GM21367 (cell line): Measurements from ENCODE around the gene KDM3B.
A peak's percentile ranks its signal among the peaks of the same experiment; 100 is the strongest.
"Not testable (repeated sequence)": the region's sequence is repeated elsewhere in the genome, so short reads cannot be mapped to it uniquely, and the experiment has no call there.

ENCODE experiments used
- ATAC-seq: cut with Tn5 transposase; IDR thresholded peaks from one replicate; pipeline ENCODE4 v1.9.1; 2021; ENCODE audit not compliant: unreplicated experiment

The KDM3B gene, protein sequence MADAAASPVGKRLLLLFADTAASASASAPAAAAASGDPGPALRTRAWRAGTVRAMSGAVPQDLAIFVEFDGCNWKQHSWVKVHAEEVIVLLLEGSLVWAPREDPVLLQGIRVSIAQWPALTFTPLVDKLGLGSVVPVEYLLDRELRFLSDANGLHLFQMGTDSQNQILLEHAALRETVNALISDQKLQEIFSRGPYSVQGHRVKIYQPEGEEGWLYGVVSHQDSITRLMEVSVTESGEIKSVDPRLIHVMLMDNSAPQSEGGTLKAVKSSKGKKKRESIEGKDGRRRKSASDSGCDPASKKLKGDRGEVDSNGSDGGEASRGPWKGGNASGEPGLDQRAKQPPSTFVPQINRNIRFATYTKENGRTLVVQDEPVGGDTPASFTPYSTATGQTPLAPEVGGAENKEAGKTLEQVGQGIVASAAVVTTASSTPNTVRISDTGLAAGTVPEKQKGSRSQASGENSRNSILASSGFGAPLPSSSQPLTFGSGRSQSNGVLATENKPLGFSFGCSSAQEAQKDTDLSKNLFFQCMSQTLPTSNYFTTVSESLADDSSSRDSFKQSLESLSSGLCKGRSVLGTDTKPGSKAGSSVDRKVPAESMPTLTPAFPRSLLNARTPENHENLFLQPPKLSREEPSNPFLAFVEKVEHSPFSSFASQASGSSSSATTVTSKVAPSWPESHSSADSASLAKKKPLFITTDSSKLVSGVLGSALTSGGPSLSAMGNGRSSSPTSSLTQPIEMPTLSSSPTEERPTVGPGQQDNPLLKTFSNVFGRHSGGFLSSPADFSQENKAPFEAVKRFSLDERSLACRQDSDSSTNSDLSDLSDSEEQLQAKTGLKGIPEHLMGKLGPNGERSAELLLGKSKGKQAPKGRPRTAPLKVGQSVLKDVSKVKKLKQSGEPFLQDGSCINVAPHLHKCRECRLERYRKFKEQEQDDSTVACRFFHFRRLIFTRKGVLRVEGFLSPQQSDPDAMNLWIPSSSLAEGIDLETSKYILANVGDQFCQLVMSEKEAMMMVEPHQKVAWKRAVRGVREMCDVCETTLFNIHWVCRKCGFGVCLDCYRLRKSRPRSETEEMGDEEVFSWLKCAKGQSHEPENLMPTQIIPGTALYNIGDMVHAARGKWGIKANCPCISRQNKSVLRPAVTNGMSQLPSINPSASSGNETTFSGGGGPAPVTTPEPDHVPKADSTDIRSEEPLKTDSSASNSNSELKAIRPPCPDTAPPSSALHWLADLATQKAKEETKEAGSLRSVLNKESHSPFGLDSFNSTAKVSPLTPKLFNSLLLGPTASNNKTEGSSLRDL (N-terminal part only)

GRCh38 chr5:138352071-138352721 lies at the start of gene KDM3B:
KDM3B (plus strand) TSS chr5:138352685; CDS start chr5:138352796, 111 bp downstream.
- ATAC-seq, result peak; percentile 44

DNA sequence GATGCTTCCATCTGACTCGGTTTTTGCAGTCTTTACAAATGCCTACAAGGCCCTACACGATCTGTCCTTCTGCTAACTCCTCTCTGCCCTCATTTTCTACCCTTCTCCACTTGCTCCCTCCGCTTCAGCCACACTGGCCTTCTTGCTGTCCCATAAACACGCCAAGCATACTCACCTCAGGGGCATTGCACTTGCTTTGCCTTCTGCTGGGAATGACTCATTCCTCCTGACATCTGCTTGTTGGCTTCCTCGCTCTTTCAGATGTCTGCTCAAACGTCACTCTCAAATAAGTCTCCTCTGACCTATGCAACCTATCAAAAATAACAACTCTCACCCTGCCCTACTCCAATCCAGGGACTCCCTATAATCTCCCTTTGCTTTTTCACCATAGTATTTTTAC lies 49.1 kb upstream of the KDM3B start:
- ATAC-seq, result no peak

- no peak for ATAC-seq
These were observed 46.7 kb upstream of the KDM3B start for GRCh38 chr5:138305797-138306196.

DNA sequence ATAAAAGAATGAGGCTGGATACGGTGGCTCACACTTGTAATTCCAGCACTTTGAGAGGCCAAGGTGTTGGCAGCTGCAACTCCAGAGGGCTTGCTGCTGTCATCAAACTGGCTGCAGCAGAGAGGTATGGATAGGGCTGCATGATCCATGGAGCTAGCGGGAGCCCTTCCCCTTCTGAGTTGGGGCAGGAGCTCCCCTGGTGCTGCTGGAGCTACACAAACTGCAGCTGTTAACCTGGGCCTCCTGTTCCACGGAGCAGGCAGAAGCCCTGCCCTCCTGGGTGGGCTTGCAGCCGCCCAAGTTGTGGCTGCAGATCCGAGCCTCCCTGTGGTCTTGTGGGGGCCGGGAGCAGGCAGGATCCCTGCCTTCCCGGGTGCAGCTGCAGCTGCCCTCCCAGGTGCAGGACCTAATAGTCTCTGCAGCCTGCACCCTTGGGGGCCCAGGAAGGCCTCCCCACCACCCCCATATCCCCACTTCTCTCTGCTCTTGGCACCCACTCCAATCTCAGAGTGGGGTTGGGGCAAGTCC lies 36.7 kb upstream of the KDM3B start:
- no peak for ATAC-seq

GRCh38 chr5:138316355-138316754 lies 36.1 kb upstream of the KDM3B start:
- no peak for ATAC-seq

- ATAC-seq, result not testable (repeated sequence)
These were observed 34.3 kb upstream of the KDM3B start for GRCh38 chr5:138318211-138318610.

- no peak for ATAC-seq
These were observed 21.6 kb upstream of the KDM3B start for GRCh38 chr5:138330813-138331448.

GRCh38 chr5:138331449-138332368 lies 20.8 kb upstream of the KDM3B start, which contains the start of gene CDC25C:
CDC25C (minus strand) TSS chr5:138331804; CDS start chr5:138331180, 624 bp downstream.
- peak; percentile 98 for ATAC-seq

DNA sequence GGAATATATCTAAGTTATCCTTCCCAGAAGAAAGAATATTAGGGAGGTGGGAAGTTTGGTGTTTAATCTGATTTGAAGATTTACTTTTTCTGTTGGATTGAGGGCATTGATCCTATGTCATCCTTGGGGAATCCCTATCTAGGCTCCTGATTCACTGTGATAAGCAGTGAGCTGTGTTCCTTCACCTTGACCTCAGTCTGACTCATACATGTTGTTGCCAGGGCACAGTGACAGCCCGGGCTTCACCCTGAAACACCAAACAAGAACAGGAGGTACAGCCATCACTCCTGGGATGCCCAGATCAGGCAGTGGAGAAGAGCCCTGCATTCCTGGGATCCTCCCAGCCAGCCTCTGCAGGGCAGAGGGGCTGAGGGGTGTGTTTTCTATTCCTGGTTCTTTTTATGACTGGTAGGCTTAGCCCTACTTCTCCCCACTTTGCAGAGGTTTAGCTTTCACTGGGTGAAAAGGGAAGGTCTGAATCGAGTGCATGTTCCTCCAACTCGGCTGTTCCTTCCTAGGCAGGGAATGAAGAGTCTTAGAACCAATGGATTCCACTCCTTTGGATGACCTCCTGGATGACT lies 17.5 kb upstream of the KDM3B start:
- no peak for ATAC-seq

- ATAC-seq, result peak; percentile 8
These were observed 15.4 kb upstream of the KDM3B start for GRCh38 chr5:138336952-138337684.

- peak; percentile 74 for ATAC-seq
These were observed 14.6 kb upstream of the KDM3B start, which contains the start of gene FAM53C for GRCh38 chr5:138337685-138338410. FAM53C (plus strand) TSS chr5:138338266; CDS start chr5:138341336, 3,070 bp downstream.

DNA sequence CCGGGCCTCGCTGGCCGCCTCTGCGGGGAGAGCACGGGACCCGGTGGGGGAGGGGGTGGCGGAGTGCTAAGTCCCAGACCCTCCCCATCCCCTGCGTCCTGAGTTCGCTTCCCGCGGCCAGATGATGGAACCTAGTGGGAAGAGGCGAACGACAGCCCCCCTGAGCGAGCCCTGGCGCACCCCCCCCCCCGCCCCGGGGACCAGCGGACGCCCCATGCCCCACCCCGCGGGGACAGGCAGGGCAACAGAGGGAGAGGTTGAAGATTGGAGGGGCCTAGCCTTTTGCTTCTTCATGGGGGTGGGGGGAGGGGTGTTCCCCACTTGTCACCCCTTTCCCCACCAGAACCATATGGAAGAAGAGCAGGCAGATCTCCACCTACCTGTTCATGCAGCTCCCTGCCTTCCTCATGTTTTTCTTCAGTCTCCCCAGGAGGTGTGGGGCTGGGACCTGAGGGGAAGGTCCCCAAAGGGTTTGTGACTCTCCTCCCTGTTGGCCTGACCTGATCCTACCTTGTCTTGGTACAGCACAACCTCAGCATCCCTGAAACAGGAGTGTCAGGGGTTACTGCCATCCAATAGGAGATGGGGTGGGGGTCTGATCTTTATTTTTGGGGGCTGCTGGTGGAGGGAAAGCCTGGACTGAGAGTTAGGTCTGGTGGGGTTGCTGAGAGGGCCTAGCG lies 13.9 kb upstream of the KDM3B start:
- ATAC-seq, result peak; percentile 11

DNA sequence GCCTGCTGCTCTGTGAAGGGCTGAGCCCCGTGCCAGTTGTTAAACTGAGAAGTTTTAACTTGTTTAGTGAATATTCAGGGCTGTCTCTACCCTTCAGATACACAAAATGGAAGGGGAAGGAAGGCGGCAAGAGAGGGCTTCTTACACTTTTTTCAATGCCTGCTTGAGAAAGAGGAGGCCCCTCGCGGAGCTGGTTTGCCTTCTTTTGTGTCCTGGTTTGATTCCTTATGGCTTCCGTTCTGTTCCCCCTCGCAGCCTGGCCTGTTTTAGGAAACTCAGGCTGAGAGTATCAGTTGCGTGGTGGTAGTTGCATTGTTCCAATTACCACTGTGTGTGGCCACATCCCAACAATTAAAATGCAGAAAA lies 13.4 kb upstream of the KDM3B start:
- no peak for ATAC-seq

DNA sequence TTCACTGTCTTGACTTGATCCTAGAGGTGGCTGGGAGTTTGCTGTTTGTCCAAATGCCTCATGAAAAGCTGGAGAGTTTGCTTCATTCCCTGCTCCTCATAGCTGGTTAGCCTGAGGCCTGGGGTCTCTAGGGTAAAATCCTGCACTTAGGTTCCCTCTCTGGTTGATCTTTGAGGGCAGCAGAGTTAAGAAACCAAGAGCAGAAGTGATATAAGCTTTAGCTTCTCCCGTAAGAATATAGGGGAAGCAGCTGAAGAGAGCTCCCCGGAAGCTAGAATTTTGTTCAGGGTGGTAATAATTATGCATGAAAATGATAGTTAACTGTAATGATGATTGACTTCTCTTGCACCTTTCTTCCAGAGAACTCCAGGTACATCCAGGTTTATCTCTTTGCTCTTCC lies 13.0 kb upstream of the KDM3B start:
- no peak for ATAC-seq

DNA sequence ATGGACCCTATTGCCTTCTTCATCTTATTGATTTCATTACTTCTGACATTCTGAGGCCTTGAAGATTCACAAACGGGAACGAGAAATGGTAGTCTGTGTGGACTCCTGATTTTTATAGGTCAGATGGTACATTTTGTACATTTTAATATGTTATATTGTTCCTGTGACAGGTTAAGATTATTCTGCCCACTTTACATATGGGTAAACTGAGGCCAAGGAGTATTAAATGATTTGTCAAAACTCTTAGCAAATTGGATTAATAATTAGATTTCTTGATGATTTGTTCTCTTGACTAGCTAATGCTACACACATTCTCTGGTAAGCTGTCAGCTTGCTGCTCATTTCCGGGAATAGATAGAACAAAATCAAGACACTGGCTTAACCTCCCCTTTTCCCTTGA lies 12.5 kb upstream of the KDM3B start:
- no peak for ATAC-seq

GRCh38 chr5:138344887-138345622 lies 7.4 kb upstream of the KDM3B start:
- ATAC-seq, result no peak
